HCT116 (cell line): ENCODE measurements around the gene SH3YL1. TPM values are rescaled to one million over a fixed set of nuclear protein-coding genes. Genes with fewer than 3 reads are reported as not detected.

ENCODE experiments used
- ATAC-seq: fragments of 200-7000 bp; cut with Tn5 transposase; 2 replicates; pipeline ENCODE4 v1.9.1; 2020; ENCODE audit warnings: mild to moderate bottlenecking, moderate library complexity
- BruUV-seq: library from RNA; stranded (reverse); fragments of 400-500 nt; replicated peaks from 2 replicates; lab custom pipeline; 2021; lab: Mats Ljungman, UMichigan
- CTCF ChIA-PET: fragments of 300-600 bp; sonication (Branson Sonifier 250); formaldehyde crosslinking; loops from one replicate; lab custom pipeline; 2021; ENCODE audit warnings: antibody characterized with exemption; lab: Charles Lee
- POLR2A ChIA-PET: fragments of 300-600, 350-600 bp; sonication (Branson Sonifier 250); formaldehyde crosslinking; loops from one replicate; lab custom pipeline; 2021; ENCODE audit warnings: antibody characterized with exemption; lab: Charles Lee
- RAD21 ChIA-PET, 2 experiments: fragments of 300-600 bp; sonication (Branson Sonifier 250); formaldehyde crosslinking; loops; one replicate each; lab custom pipeline; 2023; ENCODE audit warnings: low total read pairs in 2 of 2; ENCODE audit not compliant: uncharacterized antibody in 2 of 2, unreplicated experiment in 2 of 2, low non-redundant PET in 1 of 2; lab: Charles Lee
- DNase-seq: peaks from one replicate; pipeline ENCODE4 v3.0.0-alpha.2; 2010; ENCODE audit warnings: low read depth, low spot score
- H2AFZ ChIP-seq: fragments of 200-600 bp; shearing (Covaris generic), sonication (generic); 2 replicates; pipeline ENCODE4 v1.6.1; 2017; ENCODE audit warnings: low read depth, mixed run types, mixed read lengths, antibody characterized with exemption, low read length; ENCODE audit not compliant: poor library complexity, severe bottlenecking
- H3K27ac ChIP-seq: 2 replicates; pipeline ENCODE4 v1.5.1; 2012; ENCODE audit warnings: low read depth, low read length
- H3K27me3 ChIP-seq: fragments of 200-600 bp; sonication (generic); 2 replicates; pipeline ENCODE4 v1.6.1; 2016; ENCODE audit warnings: mixed run types, low read length, mixed read lengths; ENCODE audit not compliant: insufficient read depth
- H3K36me3 ChIP-seq, 2 experiments: fragments of 200-500 bp in 1 of 2; fragments of 200-600 bp in 1 of 2; sonication (Bioruptor generic) in 1 of 2; sonication (generic) in 1 of 2; 2 replicates each; pipeline versions ENCODE4 v1.5.1 to v1.6.1; 2014 to 2016; ENCODE audit warnings: low read length in 2 of 2, inconsistent platforms in 1 of 2, mixed read lengths in 1 of 2, mixed run types in 1 of 2; ENCODE audit not compliant: insufficient read depth in 2 of 2, control insufficient read depth in 1 of 2
- H3K4me1 ChIP-seq, 2 experiments: fragments of 200-600 bp in 1 of 2; sonication (generic) in 1 of 2; 2 replicates each; pipeline versions ENCODE4 v1.5.1 to v1.6.1; 2012 to 2017; ENCODE audit warnings: low read length in 2 of 2, inconsistent platforms in 1 of 2, mild to moderate bottlenecking in 1 of 2, mixed read lengths in 1 of 2, mixed run types in 1 of 2, moderate library complexity in 1 of 2; ENCODE audit not compliant: insufficient read depth in 2 of 2, control insufficient read depth in 1 of 2
- H3K4me2 ChIP-seq: fragments of 200-600 bp; sonication (generic); 2 replicates; pipeline ENCODE4 v1.6.1; 2017; ENCODE audit warnings: mixed run types, low read length, mixed read lengths
- H3K4me3 ChIP-seq, 2 experiments: fragments of 200-600 bp in 1 of 2; sonication (generic) in 1 of 2; replicated peaks in 1 of 2; 2 replicates each; pipeline ENCODE4 v1.5.1; 2011 to 2016; ENCODE audit warnings: low read length in 2 of 2, control low read depth in 1 of 2, low read depth in 1 of 2, mild to moderate bottlenecking in 1 of 2, mixed read lengths in 1 of 2, mixed run types in 1 of 2
- H3K79me2 ChIP-seq: fragments of 200-600 bp; sonication (generic); 2 replicates; pipeline ENCODE4 v1.6.1; 2017; ENCODE audit warnings: mild to moderate bottlenecking, mixed run types, low read length, moderate library complexity, mixed read lengths; ENCODE audit not compliant: insufficient read depth
- H3K9ac ChIP-seq: fragments of 200-600 bp; sonication (generic); 2 replicates; pipeline ENCODE4 v1.6.1; 2016; ENCODE audit warnings: low read length, mixed read lengths
- H3K9me2 ChIP-seq: fragments of 200-600 bp; sonication (generic), shearing (Covaris generic); 2 replicates; pipeline ENCODE4 v1.6.1; 2017; ENCODE audit warnings: mixed run types, mild to moderate bottlenecking, moderate library complexity; ENCODE audit not compliant: insufficient read depth
- H3K9me3 ChIP-seq, 2 experiments: fragments of 200-500 bp in 1 of 2; fragments of 200-600 bp in 1 of 2; sonication (Bioruptor generic) in 1 of 2; sonication (generic) in 1 of 2; 2 replicates each; pipeline ENCODE4 v1.6.1; 2014 to 2017; ENCODE audit warnings: low read length in 2 of 2, mixed read lengths in 2 of 2, inconsistent platforms in 1 of 2, low read depth in 1 of 2, mild to moderate bottlenecking in 1 of 2, mixed run types in 1 of 2, moderate library complexity in 1 of 2; ENCODE audit not compliant: control insufficient read depth in 1 of 2, insufficient read depth in 1 of 2
- H4K20me1 ChIP-seq: fragments of 200-600 bp; sonication (generic), shearing (Covaris generic); 2 replicates; pipeline ENCODE4 v1.6.1; 2017; ENCODE audit warnings: mixed run types, mild to moderate bottlenecking, moderate library complexity; ENCODE audit not compliant: insufficient read depth
- CBX3 ChIP-seq: IDR thresholded peaks from 2 replicates; pipeline ENCODE4 v1.6.1; 2012; ENCODE audit warnings: low read depth
- CTCF ChIP-seq, 3 experiments: fragments of 200-600 bp in 1 of 3; sonication (generic) in 1 of 3; IDR thresholded peaks in 2 of 3; conservative IDR thresholded peaks in 1 of 3; 2 replicates each; pipeline ENCODE4 v1.5.1; 2012 to 2017; ENCODE audit warnings: low read depth in 2 of 3, low read length in 2 of 3, antibody characterized with exemption in 1 of 3, borderline replicate concordance in 1 of 3, control low read depth in 1 of 3, mild to moderate bottlenecking in 1 of 3, mixed read lengths in 1 of 3, mixed run types in 1 of 3, moderate library complexity in 1 of 3; ENCODE audit not compliant: insufficient read depth in 1 of 3
- EGR1 ChIP-seq: IDR thresholded peaks from 2 replicates; pipeline ENCODE4 v1.6.1; 2012; ENCODE audit warnings: low read depth
- ELF1 ChIP-seq: IDR thresholded peaks from 2 replicates; pipeline ENCODE4 v1.6.1; 2012; ENCODE audit warnings: low read depth, borderline replicate concordance
- EZH2phosphoT487 ChIP-seq: fragments of 200-600 bp; IDR thresholded peaks from 2 replicates; pipeline ENCODE4 v1.6.1; 2018; ENCODE audit warnings: antibody characterized with exemption, borderline replicate concordance
- FOSL1 ChIP-seq: IDR thresholded peaks from 2 replicates; pipeline ENCODE4 v1.6.1; 2012; ENCODE audit warnings: low read depth
- JUND ChIP-seq: IDR thresholded peaks from 2 replicates; pipeline ENCODE4 v1.6.1; 2012
- MAX ChIP-seq: IDR thresholded peaks from 2 replicates; pipeline ENCODE4 v1.6.1; 2012
- POLR2A ChIP-seq: IDR thresholded peaks from 2 replicates; pipeline ENCODE4 v1.7.0; 2011; ENCODE audit warnings: borderline replicate concordance; ENCODE audit not compliant: insufficient read depth, insufficient read length; ENCODE audit errors: extremely low read depth
- RAD21 ChIP-seq: IDR thresholded peaks from 2 replicates; pipeline ENCODE4 v1.6.1; 2012; ENCODE audit warnings: low read depth, mild to moderate bottlenecking
- SIN3A ChIP-seq: IDR thresholded peaks from 2 replicates; pipeline ENCODE4 v1.6.1; 2012; ENCODE audit warnings: low read depth
- SP1 ChIP-seq: IDR thresholded peaks from 2 replicates; pipeline ENCODE4 v1.6.1; 2012; ENCODE audit warnings: low read depth
- SRF ChIP-seq: IDR thresholded peaks from 2 replicates; pipeline ENCODE4 v1.6.1; 2012; ENCODE audit warnings: low read depth
- YY1 ChIP-seq: IDR thresholded peaks from 2 replicates; pipeline ENCODE4 v1.6.1; 2011; ENCODE audit warnings: low read length, low read depth, moderate library complexity, mild to moderate bottlenecking; ENCODE audit not compliant: insufficient replicate concordance; ENCODE audit errors: extremely low read depth
- ZBTB33 ChIP-seq: IDR thresholded peaks from 2 replicates; pipeline ENCODE4 v1.6.1; 2011; ENCODE audit warnings: mild to moderate bottlenecking, low read length, moderate library complexity; ENCODE audit not compliant: insufficient replicate concordance; ENCODE audit errors: extremely low read depth
- ZNF274 ChIP-seq: fragments of 200-500 bp; sonication (Bioruptor generic); IDR thresholded peaks from 2 replicates; pipeline ENCODE4 v1.6.1; 2014; ENCODE audit warnings: mild to moderate bottlenecking, low read depth, low read length, inconsistent platforms
- intact Hi-C: fragments of 100-400 bp; cut with micrococcal nuclease; formaldehyde crosslinking; loops from 2 replicates; pipeline ENCODE4 v1.10.0; 2022
- total RNA-seq: library from RNA; stranded (reverse); gene quantifications from one replicate; pipeline ENCODE4 v1.2.1, GENCODE V29; 2021; ENCODE audit not compliant: unreplicated experiment

SH3YL1 gene
- total RNA-seq, 1 experiment from 2014 or later: 32.8 TPM

GRCh38 chr2:180311-180710, 83.5 kb downstream of the SH3YL1 start (continued):
- TF ChIP-seq ZNF274 (no peak), EZH2phosphoT487 (no peak), YY1 (no peak), ELF1 (no peak), SIN3A (no peak)

- no peak overlapping the region for H3K9ac ChIP-seq
- no peaks in the 10 kb centered on the region for H3K9me2 ChIP-seq
- H3K4me3 ChIP-seq: no peak overlapping the region
- no peaks in the 10 kb centered on the region for H3K36me3 ChIP-seq
- H3K4me1 ChIP-seq: peaks cover 0 to 5% of the 10 kb centered on the region in 2 experiments; a peak in 1 of 4 replicates
- intact Hi-C loops: no loop called here
- DNase-seq (no peak), ATAC-seq (no peak)
- no TSS peak for BruUV-seq
- ChIA-PET RAD21 (no interaction called here), CTCF (no interaction called here), POLR2A (no interaction called here)
- no peak overlapping the region for H2AFZ ChIP-seq
- H3K27ac ChIP-seq: no peak overlapping the region
- no peaks in the 10 kb centered on the region for H3K79me2 ChIP-seq
- H4K20me1 ChIP-seq: no peaks in the 10 kb centered on the region
- no peak for TF ChIP-seq SP1
- no peak for TF ChIP-seq RAD21
- no peak for TF ChIP-seq JUND
- no peak for TF ChIP-seq SRF
- TF ChIP-seq CBX3: no peak
- no peak for TF ChIP-seq EGR1
- no peak overlapping the region for H3K4me2 ChIP-seq
- no peaks in the 10 kb centered on the region; the same call in 1 of the 2 replicates for H3K27me3 ChIP-seq
- peaks cover 4% of the 10 kb centered on the region in 2 experiments; a peak in 1 of 4 replicates for H3K9me3 ChIP-seq
These were observed 83.9 kb downstream of the SH3YL1 start for GRCh38 chr2:179886-180285.

GRCh38 chr2:177733-178132, 86.1 kb downstream of the SH3YL1 start:
- Histone ChIP-seq H3K27me3 (no peaks in the 10 kb centered on the region; the same call in 1 of the 2 replicates), H3K9me3 (no peaks in the 10 kb centered on the region), H3K4me1 (peaks cover 0 to 5% of the 10 kb centered on the region in 2 experiments; a peak in 1 of 4 replicates), H3K79me2 (no peaks in the 10 kb centered on the region), H3K4me3 (no peak overlapping the region), H3K4me2 (no peak overlapping the region), H4K20me1 (no peaks in the 10 kb centered on the region), H3K27ac (no peak overlapping the region), H2AFZ (no peak overlapping the region), H3K36me3 (no peaks in the 10 kb centered on the region), H3K9ac (no peak overlapping the region), H3K9me2 (no peaks in the 10 kb centered on the region)
- ChIA-PET RAD21 (no interaction called here), CTCF (no interaction called here), POLR2A (interaction anchor here (1.2 kb wide), 1 partner anchor 8 kb away, joined by 3 read pairs; no protein-coding TSS in a partner anchor)
- DNase-seq (no peak), ATAC-seq (no peak; the same call in 1 of the 2 replicates)
- BruUV-seq: no TSS peak
- intact Hi-C loops: no loop called here
- TF ChIP-seq EGR1: no peak
- no peak for TF ChIP-seq YY1
- TF ChIP-seq POLR2A: no peak
- no peak for TF ChIP-seq ZBTB33
- no peak for TF ChIP-seq MAX
- no peak for TF ChIP-seq FOSL1
- no peak for TF ChIP-seq CTCF (IDR thresholded peaks at IDR 0.05 in 2 of 3, conservative IDR thresholded peaks at IDR 0.05 in 1 of 3; ENCODE audit: borderline replicate concordance in 1 of 3, insufficient read depth in 1 of 3, low read depth in 2 of 3, low read length in 2 of 3)
